Neural cell (in vitro differentiated cells): ENCODE measurements around the gene MOCS2.

Source experiments
- EP300 ChIP-seq: fragments of 450-650 bp; conservative IDR thresholded peaks from 2 replicates; pipeline ENCODE4 v1.6.1; 2014; ENCODE audit warnings: antibody characterized with exemption, mild to moderate bottlenecking, moderate library complexity; ENCODE audit not compliant: poor library complexity, severe bottlenecking
- EZH2 ChIP-seq: fragments of 200-600, 300-800 bp; shearing (Covaris generic), sonication (generic); IDR thresholded peaks from 2 replicates; pipeline ENCODE4 v1.6.1; 2014; ENCODE audit warnings: antibody characterized with exemption, low read length, borderline replicate concordance, mild to moderate bottlenecking; ENCODE audit not compliant: insufficient read depth, poor library complexity, severe bottlenecking
- MXI1 ChIP-seq: fragments of 450-650 bp; conservative IDR thresholded peaks from 2 replicates; pipeline ENCODE4 v1.6.1; 2014; ENCODE audit warnings: antibody characterized with exemption, mild to moderate bottlenecking; ENCODE audit not compliant: poor library complexity, severe bottlenecking
- POLR2AphosphoS5 ChIP-seq: IDR thresholded peaks from 2 replicates; pipeline ENCODE4 v1.6.1; 2012
- RAD21 ChIP-seq: fragments of 450-650 bp; conservative IDR thresholded peaks from 2 replicates; pipeline ENCODE4 v1.6.1; 2014; ENCODE audit warnings: antibody characterized with exemption, mild to moderate bottlenecking, moderate library complexity
- SMC3 ChIP-seq: fragments of 450-650 bp; conservative IDR thresholded peaks from 2 replicates; pipeline ENCODE4 v1.6.1; 2014; ENCODE audit warnings: antibody characterized with exemption, mild to moderate bottlenecking, moderate library complexity; ENCODE audit not compliant: poor library complexity
- TF ChIP-seq, protein P1 (sequence below): IDR thresholded peaks from 2 replicates; pipeline ENCODE4 v1.6.1; 2012; ENCODE audit warnings: borderline replicate concordance
- TF ChIP-seq, protein P2 (sequence below): fragments of 450-650 bp; IDR thresholded peaks from 2 replicates; pipeline ENCODE4 v1.5.1; 2014; ENCODE audit warnings: antibody characterized with exemption, mild to moderate bottlenecking, moderate library complexity; ENCODE audit not compliant: poor library complexity, severe bottlenecking

DNA sequence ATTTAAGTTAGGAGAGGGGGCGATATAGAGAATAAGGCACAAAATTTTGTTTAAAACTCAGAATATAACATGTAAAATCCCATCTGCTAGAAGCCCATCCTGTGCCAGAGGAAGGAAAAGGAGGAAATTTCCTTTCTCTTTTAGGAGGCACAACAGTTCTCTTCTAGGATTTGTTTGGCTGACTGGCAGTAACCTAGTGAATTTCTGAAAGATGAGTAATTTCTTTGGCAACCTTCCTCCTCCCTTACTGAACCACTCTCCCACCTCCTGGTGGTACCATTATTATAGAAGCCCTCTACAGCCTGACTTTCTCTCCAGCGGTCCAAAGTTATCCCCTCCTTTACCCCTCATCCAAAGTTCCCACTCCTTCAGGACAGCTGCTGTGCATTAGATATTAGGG is 18.3 kb downstream of the MOCS2 start:
- TF ChIP-seq EZH2 (no peak), POLR2AphosphoS5 (no peak), EP300 (no peak), RAD21 (no peak), MXI1 (no peak), SMC3 (no peak)
- TF ChIP-seq, protein P1, sequence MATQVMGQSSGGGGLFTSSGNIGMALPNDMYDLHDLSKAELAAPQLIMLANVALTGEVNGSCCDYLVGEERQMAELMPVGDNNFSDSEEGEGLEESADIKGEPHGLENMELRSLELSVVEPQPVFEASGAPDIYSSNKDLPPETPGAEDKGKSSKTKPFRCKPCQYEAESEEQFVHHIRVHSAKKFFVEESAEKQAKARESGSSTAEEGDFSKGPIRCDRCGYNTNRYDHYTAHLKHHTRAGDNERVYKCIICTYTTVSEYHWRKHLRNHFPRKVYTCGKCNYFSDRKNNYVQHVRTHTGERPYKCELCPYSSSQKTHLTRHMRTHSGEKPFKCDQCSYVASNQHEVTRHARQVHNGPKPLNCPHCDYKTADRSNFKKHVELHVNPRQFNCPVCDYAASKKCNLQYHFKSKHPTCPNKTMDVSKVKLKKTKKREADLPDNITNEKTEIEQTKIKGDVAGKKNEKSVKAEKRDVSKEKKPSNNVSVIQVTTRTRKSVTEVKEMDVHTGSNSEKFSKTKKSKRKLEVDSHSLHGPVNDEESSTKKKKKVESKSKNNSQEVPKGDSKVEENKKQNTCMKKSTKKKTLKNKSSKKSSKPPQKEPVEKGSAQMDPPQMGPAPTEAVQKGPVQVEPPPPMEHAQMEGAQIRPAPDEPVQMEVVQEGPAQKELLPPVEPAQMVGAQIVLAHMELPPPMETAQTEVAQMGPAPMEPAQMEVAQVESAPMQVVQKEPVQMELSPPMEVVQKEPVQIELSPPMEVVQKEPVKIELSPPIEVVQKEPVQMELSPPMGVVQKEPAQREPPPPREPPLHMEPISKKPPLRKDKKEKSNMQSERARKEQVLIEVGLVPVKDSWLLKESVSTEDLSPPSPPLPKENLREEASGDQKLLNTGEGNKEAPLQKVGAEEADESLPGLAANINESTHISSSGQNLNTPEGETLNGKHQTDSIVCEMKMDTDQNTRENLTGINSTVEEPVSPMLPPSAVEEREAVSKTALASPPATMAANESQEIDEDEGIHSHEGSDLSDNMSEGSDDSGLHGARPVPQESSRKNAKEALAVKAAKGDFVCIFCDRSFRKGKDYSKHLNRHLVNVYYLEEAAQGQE = no peak
- TF ChIP-seq, protein P2, sequence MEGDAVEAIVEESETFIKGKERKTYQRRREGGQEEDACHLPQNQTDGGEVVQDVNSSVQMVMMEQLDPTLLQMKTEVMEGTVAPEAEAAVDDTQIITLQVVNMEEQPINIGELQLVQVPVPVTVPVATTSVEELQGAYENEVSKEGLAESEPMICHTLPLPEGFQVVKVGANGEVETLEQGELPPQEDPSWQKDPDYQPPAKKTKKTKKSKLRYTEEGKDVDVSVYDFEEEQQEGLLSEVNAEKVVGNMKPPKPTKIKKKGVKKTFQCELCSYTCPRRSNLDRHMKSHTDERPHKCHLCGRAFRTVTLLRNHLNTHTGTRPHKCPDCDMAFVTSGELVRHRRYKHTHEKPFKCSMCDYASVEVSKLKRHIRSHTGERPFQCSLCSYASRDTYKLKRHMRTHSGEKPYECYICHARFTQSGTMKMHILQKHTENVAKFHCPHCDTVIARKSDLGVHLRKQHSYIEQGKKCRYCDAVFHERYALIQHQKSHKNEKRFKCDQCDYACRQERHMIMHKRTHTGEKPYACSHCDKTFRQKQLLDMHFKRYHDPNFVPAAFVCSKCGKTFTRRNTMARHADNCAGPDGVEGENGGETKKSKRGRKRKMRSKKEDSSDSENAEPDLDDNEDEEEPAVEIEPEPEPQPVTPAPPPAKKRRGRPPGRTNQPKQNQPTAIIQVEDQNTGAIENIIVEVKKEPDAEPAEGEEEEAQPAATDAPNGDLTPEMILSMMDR = no peak
